Erythroblast (primary cell): Measurements from ENCODE around the gene TBPL1.

Experiments used
- GATA1 ChIP-seq: IDR thresholded peaks from 2 replicates; pipeline ENCODE4 v1.6.1; 2011; ENCODE audit warnings: low read depth, mild to moderate bottlenecking, control low read depth, low read length, moderate library complexity
- POLR2A ChIP-seq: IDR thresholded peaks from 2 replicates; pipeline ENCODE4 v1.6.1; 2011; ENCODE audit warnings: mild to moderate bottlenecking, low read length

- no peak for TF ChIP-seq POLR2A
- no peak for TF ChIP-seq GATA1
These were observed 2.8 kb downstream of the TBPL1 start for GRCh38 chr6:133955582-133956415.
